NCI-H146 (cell line): ENCODE results near the gene C22orf23.
"Not testable (repeated sequence)": the region's sequence is repeated elsewhere in the genome, so short reads cannot be mapped to it uniquely, and the experiment has no call there.

Experiments used
- DNase-seq: peaks from one replicate; lab custom pipeline; 2025; lab: John Stamatoyannopoulos, UW

Gene C22orf23

GRCh38 chr22:37982151-37982785 lies 28.9 kb upstream of the C22orf23 start:
- DNase-seq = no peak

- no peak for DNase-seq
Observed at GRCh38 chr22:37981282-37982011, 28.0 kb upstream of the C22orf23 start.

- DNase-seq = no peak
Observed at GRCh38 chr22:37979782-37980181, 26.4 kb upstream of the C22orf23 start.

- DNase-seq = no peak
Observed at GRCh38 chr22:37976547-37976946, 23.1 kb upstream of the C22orf23 start.

- not testable (repeated sequence) for DNase-seq
Observed at GRCh38 chr22:37976022-37976421, 22.6 kb upstream of the C22orf23 start.

GRCh38 chr22:37975153-37975552 lies 21.8 kb upstream of the C22orf23 start:
- no peak for DNase-seq

- no peak for DNase-seq
Observed at GRCh38 chr22:37973271-37974170, 20.1 kb upstream of the C22orf23 start.

- DNase-seq = no peak
Observed at GRCh38 chr22:37972527-37972926, 19.1 kb upstream of the C22orf23 start.

GRCh38 chr22:37971475-37972434 lies 18.4 kb upstream of the C22orf23 start:
- peak; percentile 52 for DNase-seq

- DNase-seq = no peak
Observed at GRCh38 chr22:37970864-37971263, 17.5 kb upstream of the C22orf23 start.

- no peak for DNase-seq
Observed at GRCh38 chr22:37968452-37969251, 15.3 kb upstream of the C22orf23 start.

- peak; percentile 18 for DNase-seq
Observed at GRCh38 chr22:37967637-37968451, 14.4 kb upstream of the C22orf23 start.

GRCh38 chr22:37967147-37967546 lies 13.7 kb upstream of the C22orf23 start:
- DNase-seq = no peak

- DNase-seq = no peak
Observed at GRCh38 chr22:37965940-37966664, 12.7 kb upstream of the C22orf23 start.

- no peak for DNase-seq
Observed at GRCh38 chr22:37961062-37961461, 7.7 kb upstream of the C22orf23 start.

GRCh38 chr22:37959231-37959825 lies 5.9 kb upstream of the C22orf23 start:
- DNase-seq = no peak

- no peak for DNase-seq
Observed at GRCh38 chr22:37957232-37957631, 3.8 kb upstream of the C22orf23 start.

- not testable (repeated sequence) for DNase-seq
Observed at GRCh38 chr22:37955825-37956397, 2.5 kb upstream of the C22orf23 start.
